Measurements from ENCODE around the gene BDH1. TPM values are rescaled to one million over a fixed set of nuclear protein-coding genes. Genes with fewer than 3 reads are reported as not detected.
A peak's percentile ranks its signal among the peaks of the same experiment; 100 is the strongest.

BDH1 gene
- total RNA-seq, 2 donors from 2014 or later = 2.3 to 9.1 TPM

- no peak for ATAC-seq
- intact Hi-C loops (cut with DNase I) = no loop called here
- Histone ChIP-seq H3K36me3 (replicated peaks in 1 of 2; ENCODE audit: insufficient read depth in 1 of 2, low read depth in 2 of 2) (no peaks in the 10 kb centered on the region), H3K27me3 (no peaks in the 10 kb centered on the region), H3K4me3 (no peak overlapping the region), H3K27ac (no peak overlapping the region), H3K4me1 (peaks cover 15% of the 10 kb centered on the region), H3K9me3 (no peaks in the 10 kb centered on the region)
- no peak for DNase-seq
- WGBS, 2 donors = 77 to 82% methylated on average over 9 of the region's 9 CpGs
- TF ChIP-seq, protein P1, sequence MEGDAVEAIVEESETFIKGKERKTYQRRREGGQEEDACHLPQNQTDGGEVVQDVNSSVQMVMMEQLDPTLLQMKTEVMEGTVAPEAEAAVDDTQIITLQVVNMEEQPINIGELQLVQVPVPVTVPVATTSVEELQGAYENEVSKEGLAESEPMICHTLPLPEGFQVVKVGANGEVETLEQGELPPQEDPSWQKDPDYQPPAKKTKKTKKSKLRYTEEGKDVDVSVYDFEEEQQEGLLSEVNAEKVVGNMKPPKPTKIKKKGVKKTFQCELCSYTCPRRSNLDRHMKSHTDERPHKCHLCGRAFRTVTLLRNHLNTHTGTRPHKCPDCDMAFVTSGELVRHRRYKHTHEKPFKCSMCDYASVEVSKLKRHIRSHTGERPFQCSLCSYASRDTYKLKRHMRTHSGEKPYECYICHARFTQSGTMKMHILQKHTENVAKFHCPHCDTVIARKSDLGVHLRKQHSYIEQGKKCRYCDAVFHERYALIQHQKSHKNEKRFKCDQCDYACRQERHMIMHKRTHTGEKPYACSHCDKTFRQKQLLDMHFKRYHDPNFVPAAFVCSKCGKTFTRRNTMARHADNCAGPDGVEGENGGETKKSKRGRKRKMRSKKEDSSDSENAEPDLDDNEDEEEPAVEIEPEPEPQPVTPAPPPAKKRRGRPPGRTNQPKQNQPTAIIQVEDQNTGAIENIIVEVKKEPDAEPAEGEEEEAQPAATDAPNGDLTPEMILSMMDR (IDR thresholded peaks at IDR 0.05) = no peak
- TF ChIP-seq POLR2A (IDR thresholded peaks at IDR 0.05) = no peak
Observed at GRCh38 chr3:197550489-197550888, 5.3 kb downstream of the BDH1 start.

- no peaks in the 10 kb centered on the region for H3K9me3 ChIP-seq
- WGBS, 2 donors = 83 to 86% methylated on average over 5 to 6 of the region's 6 CpGs
- no peak overlapping the region for H3K4me3 ChIP-seq
- intact Hi-C loops (cut with DNase I) = no loop called here
- DNase-seq (no peak), ATAC-seq (no peak)
- H3K27me3 ChIP-seq = no peaks in the 10 kb centered on the region
- no peaks in the 10 kb centered on the region for H3K36me3 ChIP-seq (replicated peaks in 1 of 2; ENCODE audit: insufficient read depth in 1 of 2, low read depth in 2 of 2)
- no peak for TF ChIP-seq POLR2A (IDR thresholded peaks at IDR 0.05)
- TF ChIP-seq, protein P1 (IDR thresholded peaks at IDR 0.05) = no peak
- peaks cover 12% of the 10 kb centered on the region for H3K4me1 ChIP-seq
- H3K27ac ChIP-seq = no peak overlapping the region
Observed at GRCh38 chr3:197549261-197549885, 6.4 kb downstream of the BDH1 start.

DNA sequence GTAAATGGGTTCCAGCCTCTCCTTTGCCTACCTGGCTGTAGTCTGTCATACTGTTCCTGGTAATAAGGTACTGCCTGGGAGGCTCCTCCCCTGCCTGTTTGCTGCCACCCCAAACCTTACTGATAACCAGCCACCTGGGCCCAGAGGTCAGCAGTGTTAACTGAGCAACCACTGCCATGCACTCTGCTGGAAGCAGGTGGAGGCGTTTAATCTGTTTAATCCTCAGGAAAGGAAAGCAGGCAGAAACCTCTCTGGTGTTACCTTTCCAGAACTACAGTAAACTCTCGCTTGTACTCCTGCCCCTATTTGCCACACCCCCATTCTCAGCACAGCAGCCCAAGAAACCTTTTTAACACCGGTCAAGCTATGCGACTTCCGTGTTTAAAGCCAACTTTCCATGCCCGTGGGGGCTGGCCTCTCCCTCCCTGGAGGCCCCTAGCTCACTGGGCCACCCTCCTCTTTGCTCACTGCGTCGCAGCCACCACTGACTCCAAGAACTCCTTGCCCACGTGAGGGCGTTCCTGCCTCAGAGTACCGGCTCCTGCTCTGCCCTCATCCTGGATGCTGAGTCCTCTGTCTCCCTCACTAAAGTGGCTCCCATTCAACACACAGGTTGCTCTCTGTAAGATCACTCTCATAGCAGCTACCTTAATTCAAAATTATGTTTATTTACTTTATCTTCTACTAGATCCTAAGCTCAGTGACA is 8.3 kb downstream of the BDH1 start:
- no peak for TF ChIP-seq POLR2A (IDR thresholded peaks at IDR 0.05)
- TF ChIP-seq, protein P1 (IDR thresholded peaks at IDR 0.05) = peak in 1 of 7 experiments; percentile 4
- H3K9me3 ChIP-seq = no peaks in the 10 kb centered on the region
- ATAC-seq = peak; percentile 33
- DNase-seq = peak in 3 of 4 donors; percentile 25 to 56 (median 48)
- H3K36me3 ChIP-seq (replicated peaks in 1 of 2; ENCODE audit: insufficient read depth in 1 of 2, low read depth in 2 of 2) = no peaks in the 10 kb centered on the region
- no peaks in the 10 kb centered on the region for H3K27me3 ChIP-seq
- no peak overlapping the region for H3K4me3 ChIP-seq
- 12 to 39% methylated on average over 11 of the region's 11 CpGs for WGBS, 2 donors
- H3K4me1 ChIP-seq = peaks cover 7% of the 10 kb centered on the region
- H3K27ac ChIP-seq = peak overlapping the region in 1 of 4 donors; percentile 32
- intact Hi-C loops (cut with DNase I) = no loop called here

DNA sequence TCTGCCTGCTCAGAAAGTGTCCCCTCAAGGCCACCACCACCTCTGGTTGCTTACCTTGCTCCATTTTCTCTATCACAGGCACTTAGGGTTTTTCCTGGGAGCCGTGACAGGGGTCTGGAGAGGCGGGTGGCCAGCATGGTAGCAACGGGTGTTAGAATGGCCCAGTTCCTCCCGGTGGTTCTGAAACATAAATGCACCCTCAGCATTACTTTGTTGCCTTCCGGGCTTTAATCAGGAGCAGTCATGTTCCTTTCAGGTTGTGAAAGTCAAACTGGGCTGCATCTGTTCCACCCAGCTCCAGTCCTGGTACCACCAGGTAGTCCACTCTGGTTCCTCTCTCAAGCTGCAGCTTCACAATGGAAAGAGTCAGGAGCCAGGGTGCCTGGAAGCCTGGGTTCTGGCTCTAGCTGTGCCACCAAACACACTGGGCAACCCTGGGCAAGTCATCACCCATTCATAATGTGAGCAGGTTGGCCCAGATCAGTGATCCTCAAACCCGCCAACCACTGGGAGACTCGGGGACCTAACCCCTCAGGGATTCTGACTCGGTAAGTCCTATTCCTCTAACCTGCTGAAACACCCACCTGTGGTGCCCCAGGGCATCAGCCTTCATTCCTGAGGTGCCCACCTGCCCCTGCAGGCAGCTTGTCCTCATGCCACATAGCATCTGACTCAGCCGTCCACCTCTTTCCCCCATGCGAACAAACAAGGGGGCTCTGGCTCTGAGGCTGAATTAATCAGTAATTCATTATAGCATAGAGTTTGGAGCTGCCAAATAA is 9.3 kb downstream of the BDH1 start:
- intact Hi-C loops (cut with DNase I) = no loop called here
- Histone ChIP-seq H3K27me3 (no peaks in the 10 kb centered on the region), H3K4me1 (peaks cover 7% of the 10 kb centered on the region), H3K4me3 (no peak overlapping the region), H3K36me3 (replicated peaks in 1 of 2; ENCODE audit: insufficient read depth in 1 of 2, low read depth in 2 of 2) (no peaks in the 10 kb centered on the region), H3K27ac (no peak overlapping the region), H3K9me3 (no peaks in the 10 kb centered on the region)
- DNase-seq (no peak), ATAC-seq (no peak)
- WGBS, 2 donors = 85% methylated on average over 9 to 10 of the region's 10 CpGs
- TF ChIP-seq POLR2A (IDR thresholded peaks at IDR 0.05) = no peak
- TF ChIP-seq, protein P1 (IDR thresholded peaks at IDR 0.05) = no peak
